Neuronal stem cell (in vitro differentiated cells): ENCODE measurements around the gene NUP107.

Experiments used
- DNase-seq: peaks from one replicate; pipeline ENCODE4 v3.0.0-alpha.2; 2013; ENCODE audit warnings: low spot score
- H2AFZ ChIP-seq: one replicate; pipeline ENCODE4 v1.6.1; 2013; ENCODE audit warnings: mild to moderate bottlenecking, low read length, inconsistent platforms
- H2AK5ac ChIP-seq: 2 replicates; pipeline ENCODE4 v1.6.1; 2013; ENCODE audit warnings: low read depth, mild to moderate bottlenecking, inconsistent platforms, low read length, moderate library complexity, mixed read lengths
- H2BK120ac ChIP-seq: 2 replicates; pipeline ENCODE4 v1.6.1; 2013; ENCODE audit warnings: low read depth, mild to moderate bottlenecking, inconsistent platforms, low read length, moderate library complexity, mixed read lengths
- H2BK12ac ChIP-seq: one replicate; pipeline ENCODE4 v1.6.1; 2013; ENCODE audit warnings: low read length, inconsistent platforms
- H2BK15ac ChIP-seq: 2 replicates; pipeline ENCODE4 v1.6.1; 2013; ENCODE audit warnings: mild to moderate bottlenecking, low read length, inconsistent platforms, mixed read lengths
- H2BK5ac ChIP-seq: one replicate; pipeline ENCODE4 v1.6.1; 2013; ENCODE audit warnings: inconsistent platforms, mild to moderate bottlenecking, low read length, moderate library complexity
- H3K14ac ChIP-seq: one replicate; pipeline ENCODE4 v1.6.1; 2013; ENCODE audit warnings: low read length, inconsistent platforms
- H3K18ac ChIP-seq: 2 replicates; pipeline ENCODE4 v1.6.1; 2013; ENCODE audit warnings: low read length, inconsistent platforms
- H3K23ac ChIP-seq: 2 replicates; pipeline ENCODE4 v1.6.1; 2013; ENCODE audit warnings: low read depth, mild to moderate bottlenecking, mixed read lengths, low read length, inconsistent platforms; ENCODE audit not compliant: poor library complexity
- H3K27ac ChIP-seq: replicated peaks from 3 replicates; pipeline ENCODE4 v1.5.1; 2013; ENCODE audit warnings: low read length, inconsistent platforms
- H3K27me3 ChIP-seq, 3 experiments: 2 replicates each; pipeline ENCODE4 v1.6.1; 2013; ENCODE audit warnings: low read length in 3 of 3, mild to moderate bottlenecking in 2 of 3, inconsistent platforms in 1 of 3, low read depth in 1 of 3, mixed read lengths in 1 of 3, moderate library complexity in 1 of 3; ENCODE audit not compliant: control insufficient read depth in 3 of 3, insufficient read depth in 3 of 3
- H3K36me3 ChIP-seq, 2 donors: replicated peaks in 1 of 2; 2 replicates each; pipeline ENCODE4 v1.6.1; 2013; ENCODE audit warnings: low read length in 2 of 2; ENCODE audit not compliant: control insufficient read depth in 2 of 2, insufficient read depth in 2 of 2
- H3K4ac ChIP-seq: 2 replicates; pipeline ENCODE4 v1.6.1; 2013; ENCODE audit warnings: inconsistent platforms, mild to moderate bottlenecking, low read length, moderate library complexity
- H3K4me1 ChIP-seq, 2 donors: 1 replicate in 1 of 2; 2 replicates in 1 of 2; pipeline ENCODE4 v1.6.1; 2013; ENCODE audit warnings: low read length in 2 of 2, low read depth in 1 of 2; ENCODE audit not compliant: control insufficient read depth in 2 of 2, insufficient read depth in 1 of 2
- H3K4me2 ChIP-seq: one replicate; pipeline ENCODE4 v1.6.1; 2013; ENCODE audit warnings: mild to moderate bottlenecking, low read length, inconsistent platforms; ENCODE audit not compliant: insufficient read depth, poor library complexity, severe bottlenecking
- H3K4me3 ChIP-seq, 2 donors: 2 replicates each; pipeline ENCODE4 v1.5.1; 2013; ENCODE audit warnings: low read length in 2 of 2, mild to moderate bottlenecking in 2 of 2, inconsistent platforms in 1 of 2, moderate library complexity in 1 of 2
- H3K79me1 ChIP-seq: one replicate; pipeline ENCODE4 v1.6.1; 2013; ENCODE audit warnings: low read depth, mild to moderate bottlenecking, inconsistent platforms, low read length, moderate library complexity
- H3K9ac ChIP-seq: one replicate; pipeline ENCODE4 v1.6.1; 2013; ENCODE audit warnings: mild to moderate bottlenecking, low read depth, low read length, inconsistent platforms; ENCODE audit not compliant: poor library complexity
- H3K9me3 ChIP-seq, 2 donors: replicated peaks in 1 of 2; 2 replicates each; pipeline versions ENCODE3 to v1.6.1; 2013; ENCODE audit warnings: low read length in 2 of 2, mild to moderate bottlenecking in 2 of 2, inconsistent platforms in 1 of 2, low read depth in 1 of 2, mixed read lengths in 1 of 2, moderate library complexity in 1 of 2; ENCODE audit not compliant: control insufficient read depth in 2 of 2, insufficient read depth in 1 of 2
- H4K8ac ChIP-seq: one replicate; pipeline ENCODE4 v1.6.1; 2013; ENCODE audit warnings: low read depth, mild to moderate bottlenecking, inconsistent platforms, low read length, moderate library complexity
- H4K91ac ChIP-seq: one replicate; pipeline ENCODE4 v1.6.1; 2013; ENCODE audit warnings: low read length, low read depth, mild to moderate bottlenecking, inconsistent platforms; ENCODE audit not compliant: poor library complexity
- WGBS, 2 donors: extraction: QIAGEN DNeasy Blood & Tissue Kit; methylation state at CpG; one replicate each; pipeline ENCODE4 v1.1.7; 2013; ENCODE audit warnings: missing lambda C conversion rate in 2 of 2, mixed read lengths in 1 of 2; ENCODE audit not compliant: insufficient read length in 2 of 2, insufficient replicate concordance in 1 of 2; ENCODE audit errors: extremely low coverage in 2 of 2; 5-methylcytosine and 5-hydroxymethylcytosine counted together

NUP107 gene

GRCh38 chr12:68749861-68750260, 63.1 kb downstream of the NUP107 start:
- H3K27ac ChIP-seq: no peak overlapping the region
- H3K4me2 ChIP-seq: no peak overlapping the region
- no peak overlapping the region for H2AFZ ChIP-seq
- no peak overlapping the region for H3K9ac ChIP-seq
- no peak overlapping the region for H4K91ac ChIP-seq
- H3K27me3 ChIP-seq: no peaks in the 10 kb centered on the region
- DNase-seq: no peak
- no CpG with 5 or more reads among the region's 4 CpGs for WGBS, 2 donors
- H3K4ac ChIP-seq: no peak overlapping the region
- no peak overlapping the region for H3K4me3 ChIP-seq
- no peak overlapping the region for H2BK12ac ChIP-seq
- H3K14ac ChIP-seq: no peak overlapping the region
- H2BK120ac ChIP-seq: no peak overlapping the region
- H3K79me1 ChIP-seq: no peaks in the 10 kb centered on the region
- no peak overlapping the region for H2BK15ac ChIP-seq
- no peak overlapping the region for H4K8ac ChIP-seq
- no peak overlapping the region for H2BK5ac ChIP-seq
- no peak overlapping the region for H2AK5ac ChIP-seq
- H3K4me1 ChIP-seq: peaks cover 3 to 8% of the 10 kb centered on the region in 2 donors
- no peak overlapping the region for H3K23ac ChIP-seq
- no peak overlapping the region for H3K18ac ChIP-seq
- H3K9me3 ChIP-seq: no peaks in the 10 kb centered on the region
- peaks cover 7 to 73% of the 10 kb centered on the region in 2 donors for H3K36me3 ChIP-seq

- H2BK120ac ChIP-seq: no peak overlapping the region
- H3K23ac ChIP-seq: no peak overlapping the region
- no peak overlapping the region for H2BK12ac ChIP-seq
- no peak overlapping the region for H2AK5ac ChIP-seq
- WGBS, 2 donors: no CpG with 5 or more reads among the region's 4 CpGs
- no peak overlapping the region for H4K8ac ChIP-seq
- no peak overlapping the region for H3K9ac ChIP-seq
- H2BK5ac ChIP-seq: no peak overlapping the region
- no peak overlapping the region for H3K4me2 ChIP-seq
- H3K14ac ChIP-seq: no peak overlapping the region
- no peak overlapping the region for H3K4ac ChIP-seq
- H3K4me1 ChIP-seq: peaks cover 3 to 8% of the 10 kb centered on the region in 2 donors
- no peak overlapping the region for H2AFZ ChIP-seq
- DNase-seq: no peak
- peaks cover 0 to 2% of the 10 kb centered on the region in 2 donors for H3K9me3 ChIP-seq
- H3K36me3 ChIP-seq: peaks cover 11 to 74% of the 10 kb centered on the region in 2 donors
- no peak overlapping the region for H3K4me3 ChIP-seq
- H2BK15ac ChIP-seq: no peak overlapping the region
- no peaks in the 10 kb centered on the region for H3K79me1 ChIP-seq
- H3K27me3 ChIP-seq: no peaks in the 10 kb centered on the region
- H3K18ac ChIP-seq: no peak overlapping the region
- H4K91ac ChIP-seq: no peak overlapping the region
- H3K27ac ChIP-seq: no peak overlapping the region
Measured at GRCh38 chr12:68750506-68750905, 63.7 kb downstream of the NUP107 start.

- no peak overlapping the region for H2BK15ac ChIP-seq
- no peaks in the 10 kb centered on the region for H3K27me3 ChIP-seq
- H3K18ac ChIP-seq: no peak overlapping the region
- H3K36me3 ChIP-seq: peaks cover 10 to 85% of the 10 kb centered on the region in 2 donors
- WGBS, 2 donors: no CpG with 5 or more reads among the region's 4 CpGs
- H3K27ac ChIP-seq: no peak overlapping the region
- H3K79me1 ChIP-seq: no peaks in the 10 kb centered on the region
- no peak overlapping the region for H2AK5ac ChIP-seq
- no peak overlapping the region for H3K4me3 ChIP-seq
- no peak overlapping the region for H3K14ac ChIP-seq
- H3K23ac ChIP-seq: no peak overlapping the region
- no peak overlapping the region for H2BK12ac ChIP-seq
- no peak overlapping the region for H2BK5ac ChIP-seq
- H3K9ac ChIP-seq: no peak overlapping the region
- DNase-seq: no peak
- H3K9me3 ChIP-seq: peaks cover 0 to 2% of the 10 kb centered on the region in 2 donors
- no peak overlapping the region for H2BK120ac ChIP-seq
- no peak overlapping the region for H3K4ac ChIP-seq
- no peak overlapping the region for H3K4me2 ChIP-seq
- H3K4me1 ChIP-seq: no peaks in the 10 kb centered on the region
- no peak overlapping the region for H4K91ac ChIP-seq
- no peak overlapping the region for H2AFZ ChIP-seq
- peak overlapping the region; percentile 43 for H4K8ac ChIP-seq
Measured at GRCh38 chr12:68755536-68756243, 68.9 kb downstream of the NUP107 start.

- DNase-seq: no peak
- Histone ChIP-seq H3K4me3 (no peak overlapping the region), H3K27ac (no peak overlapping the region), H3K79me1 (no peaks in the 10 kb centered on the region), H3K4me1 (no peaks in the 10 kb centered on the region), H4K91ac (no peak overlapping the region), H2BK15ac (no peak overlapping the region), H3K27me3 (no peaks in the 10 kb centered on the region), H2BK12ac (no peak overlapping the region), H3K14ac (no peak overlapping the region), H3K9me3 (peaks cover 0 to 2% of the 10 kb centered on the region in 2 donors), H3K4ac (no peak overlapping the region), H2BK120ac (no peak overlapping the region), H4K8ac (no peak overlapping the region), H3K9ac (no peak overlapping the region), H2AFZ (no peak overlapping the region), H3K36me3 (peaks cover 14 to 84% of the 10 kb centered on the region in 2 donors), H3K23ac (no peak overlapping the region), H2AK5ac (no peak overlapping the region), H3K4me2 (no peak overlapping the region), H2BK5ac (no peak overlapping the region), H3K18ac (no peak overlapping the region)
- no CpG with 5 or more reads among the region's 5 CpGs for WGBS, 2 donors
Measured at GRCh38 chr12:68759852-68760251, 73.1 kb downstream of the NUP107 start.
